ENCODE data around the gene SELENOM. TPM values are rescaled to one million over a fixed set of nuclear protein-coding genes. Genes with fewer than 3 reads are reported as not detected.
"Not testable (repeated sequence)": the region's sequence is repeated elsewhere in the genome, so short reads cannot be mapped to it uniquely, and the experiment has no call there.

Gene SELENOM
- total RNA-seq, 1 donor from 2014 or later: 11.8 TPM

GRCh38 chr22:31134688-31135087 is 27.3 kb upstream of the SELENOM start:
- FAIRE-seq: no peak

DNA sequence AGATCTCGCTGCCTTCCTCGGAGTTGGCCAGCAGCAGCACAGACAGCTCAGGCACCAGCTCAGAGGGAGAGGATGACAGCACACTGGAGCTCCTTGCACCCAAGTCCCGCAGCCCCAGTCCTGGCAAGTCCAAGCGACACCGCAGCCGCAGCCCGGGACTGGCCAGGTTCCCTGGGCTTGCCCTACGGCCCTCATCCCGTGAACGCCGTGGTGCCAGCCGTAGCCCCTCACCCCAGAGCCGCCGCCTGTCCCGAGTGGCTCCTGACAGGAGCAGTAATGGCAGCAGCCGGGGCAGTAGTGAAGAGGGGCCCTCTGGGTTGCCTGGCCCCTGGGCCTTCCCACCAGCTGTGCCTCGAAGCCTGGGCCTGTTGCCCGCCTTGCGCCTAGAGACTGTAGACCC is 26.5 kb upstream of the SELENOM start:
- no peak for FAIRE-seq

More at GRCh38 chr22:31134688-31135087, 27.3 kb upstream of the SELENOM start:
- DNase-seq (ENCODE audit: low spot score in 2 of 2): peak; percentile 12

DNA sequence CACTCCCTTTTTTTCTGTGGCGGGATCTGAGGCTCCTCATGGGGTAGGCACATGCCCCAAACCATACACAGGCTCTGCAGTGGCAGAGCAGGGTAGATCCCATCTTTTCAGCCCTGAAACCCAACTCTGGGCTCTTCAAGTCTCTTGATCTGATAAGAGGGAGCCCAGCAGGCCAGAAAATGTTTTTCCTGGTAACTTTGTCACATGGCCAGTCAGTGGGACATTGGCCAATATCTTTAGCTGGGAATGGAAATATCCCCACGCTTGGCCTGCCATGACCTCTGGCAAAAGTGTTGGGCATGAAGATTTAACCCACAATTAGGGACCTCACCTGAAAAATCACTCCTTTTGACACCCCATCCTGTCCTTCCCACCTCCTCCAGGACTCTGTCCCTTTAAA is 23.5 kb upstream of the SELENOM start:
- DNase-seq (ENCODE audit: low spot score in 2 of 2): no peak
- FAIRE-seq: no peak

More for the DNA sequence above, 26.5 kb upstream of the SELENOM start:
- DNase-seq (ENCODE audit: low spot score in 2 of 2): peak; percentile 3 to 11

- no peak for DNase-seq (ENCODE audit: low spot score in 2 of 2)
- no peak for FAIRE-seq
These were observed 20.8 kb upstream of the SELENOM start for GRCh38 chr22:31128156-31128555.

DNA sequence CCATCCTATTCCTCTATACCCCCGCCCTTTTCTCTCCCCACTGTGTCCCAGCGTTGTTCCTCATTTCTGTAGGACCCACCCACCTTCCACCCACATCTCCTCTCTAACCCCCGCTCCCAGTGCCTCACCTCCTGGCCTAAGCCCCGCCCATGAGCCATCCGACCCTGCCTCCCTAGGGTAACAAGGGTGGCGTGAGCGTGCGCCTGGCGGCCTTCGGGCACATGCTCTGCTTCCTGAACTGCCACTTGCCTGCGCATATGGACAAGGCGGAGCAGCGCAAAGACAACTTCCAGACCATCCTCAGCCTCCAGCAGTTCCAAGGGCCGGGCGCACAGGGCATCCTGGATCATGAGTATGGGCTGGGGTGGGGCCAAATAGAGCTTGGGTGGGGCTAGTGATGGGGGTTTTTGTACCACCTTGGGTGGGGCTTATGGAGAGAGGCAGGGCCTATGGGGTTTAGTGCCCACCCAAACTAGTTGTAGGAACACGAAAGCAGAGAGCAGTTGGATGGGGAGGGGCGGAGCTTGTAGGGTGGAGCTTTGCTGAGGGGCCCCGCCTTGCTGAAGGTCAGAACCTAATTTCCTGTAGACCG is 19.9 kb upstream of the SELENOM start:
- FAIRE-seq (no peak), DNase-seq (ENCODE audit: low spot score in 2 of 2) (no peak)

DNA sequence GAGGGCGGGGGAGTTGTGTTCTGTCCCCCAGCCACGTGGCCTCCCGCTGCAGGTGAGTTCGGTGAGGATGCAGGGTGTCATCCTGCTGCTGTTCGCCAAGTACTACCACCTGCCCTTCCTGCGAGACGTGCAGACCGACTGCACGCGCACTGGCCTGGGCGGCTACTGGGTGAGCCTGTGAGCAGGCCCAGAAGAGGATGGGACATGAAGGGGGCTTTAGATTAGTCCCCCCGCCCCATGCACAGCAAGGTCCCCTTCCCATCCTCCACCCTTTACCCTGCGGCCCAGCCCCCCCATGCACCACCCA is 19.5 kb upstream of the SELENOM start:
- FAIRE-seq (no peak), DNase-seq (ENCODE audit: low spot score in 2 of 2) (no peak)

DNA sequence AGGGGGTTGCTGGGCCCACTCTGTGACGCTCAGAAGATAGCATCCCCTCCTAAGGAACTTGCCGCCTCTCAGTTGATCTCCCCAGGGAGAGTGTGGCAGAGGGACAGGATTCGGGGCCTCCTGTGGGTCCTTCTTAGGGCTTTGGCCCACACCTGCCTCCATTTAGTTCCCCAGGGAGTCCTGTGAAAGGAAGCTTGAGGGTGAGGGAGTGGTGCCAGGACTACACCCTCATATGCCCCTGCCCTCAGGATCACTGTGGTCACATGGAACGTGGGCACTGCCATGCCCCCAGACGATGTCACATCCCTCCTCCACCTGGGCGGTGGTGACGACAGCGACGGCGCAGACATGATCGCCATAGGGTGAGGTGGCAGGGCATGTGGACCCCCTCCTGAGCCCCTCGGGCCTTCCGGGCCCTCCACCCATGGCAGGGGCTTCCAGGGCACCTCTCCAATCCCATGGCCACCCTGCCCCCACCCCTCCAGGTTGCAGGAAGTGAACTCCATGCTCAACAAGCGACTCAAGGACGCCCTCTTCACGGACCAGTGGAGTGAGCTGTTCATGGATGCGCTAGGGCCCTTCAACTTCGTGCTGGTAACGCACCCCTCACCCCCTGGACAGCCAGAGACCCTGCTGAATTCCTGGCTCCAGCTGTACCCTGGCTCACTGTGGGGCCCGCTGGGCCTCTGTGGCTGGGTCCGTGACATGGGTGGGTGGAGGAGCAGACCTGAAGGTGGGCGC is 18.9 kb upstream of the SELENOM start:
- DNase-seq (ENCODE audit: low spot score in 2 of 2): no peak
- no peak for FAIRE-seq

DNA sequence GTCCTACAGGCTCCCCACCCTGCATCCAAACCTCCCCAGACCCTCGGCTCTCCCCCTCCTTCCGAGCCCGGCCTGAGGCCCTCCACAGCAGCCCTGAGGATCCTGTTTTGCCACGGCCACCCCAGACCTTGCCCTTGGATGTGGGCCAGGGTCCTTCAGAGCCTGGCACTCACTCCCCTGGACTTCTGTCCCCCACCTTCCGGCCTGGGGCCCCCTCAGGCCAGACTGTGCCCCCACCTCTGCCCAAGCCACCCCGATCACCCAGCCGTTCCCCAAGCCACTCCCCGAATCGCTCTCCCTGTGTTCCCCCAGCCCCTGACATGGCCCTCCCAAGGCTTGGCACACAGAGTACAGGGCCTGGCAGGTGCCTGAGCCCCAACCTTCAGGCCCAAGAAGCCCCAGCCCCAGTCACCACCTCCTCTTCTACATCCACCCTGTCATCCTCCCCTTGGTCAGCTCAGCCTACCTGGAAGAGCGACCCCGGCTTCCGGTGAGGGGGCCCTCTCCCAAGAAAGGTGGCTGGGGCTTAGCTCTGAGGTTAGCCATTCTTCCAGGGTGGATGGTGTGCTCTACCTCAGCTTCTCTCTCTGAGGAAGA is 18.3 kb upstream of the SELENOM start:
- no peak for FAIRE-seq
- DNase-seq (ENCODE audit: low spot score in 2 of 2): no peak

DNA sequence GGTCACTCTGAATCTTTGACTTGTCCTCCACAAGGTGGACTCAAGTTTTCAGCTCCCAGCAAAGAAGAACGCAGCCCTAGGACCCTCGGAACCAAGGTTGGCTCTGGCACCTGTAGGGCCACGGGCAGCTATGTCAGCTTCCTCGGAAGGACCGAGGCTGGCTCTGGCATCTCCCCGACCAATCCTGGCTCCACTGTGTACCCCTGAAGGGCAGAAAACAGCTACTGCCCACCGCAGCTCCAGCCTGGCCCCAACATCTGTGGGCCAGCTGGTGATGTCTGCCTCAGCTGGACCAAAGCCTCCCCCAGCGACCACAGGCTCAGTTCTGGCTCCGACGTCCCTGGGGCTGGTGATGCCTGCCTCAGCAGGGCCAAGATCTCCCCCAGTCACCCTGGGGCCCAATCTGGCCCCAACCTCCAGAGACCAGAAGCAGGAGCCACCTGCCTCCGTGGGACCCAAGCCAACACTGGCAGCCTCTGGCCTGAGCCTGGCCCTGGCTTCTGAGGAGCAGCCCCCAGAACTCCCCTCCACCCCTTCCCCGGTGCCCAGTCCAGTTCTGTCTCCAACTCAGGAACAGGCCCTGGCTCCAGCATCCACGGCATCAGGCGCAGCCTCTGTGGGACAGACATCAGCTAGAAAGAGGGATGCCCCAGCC is 17.6 kb upstream of the SELENOM start:
- DNase-seq (ENCODE audit: low spot score in 2 of 2) (no peak), FAIRE-seq (no peak)

DNA sequence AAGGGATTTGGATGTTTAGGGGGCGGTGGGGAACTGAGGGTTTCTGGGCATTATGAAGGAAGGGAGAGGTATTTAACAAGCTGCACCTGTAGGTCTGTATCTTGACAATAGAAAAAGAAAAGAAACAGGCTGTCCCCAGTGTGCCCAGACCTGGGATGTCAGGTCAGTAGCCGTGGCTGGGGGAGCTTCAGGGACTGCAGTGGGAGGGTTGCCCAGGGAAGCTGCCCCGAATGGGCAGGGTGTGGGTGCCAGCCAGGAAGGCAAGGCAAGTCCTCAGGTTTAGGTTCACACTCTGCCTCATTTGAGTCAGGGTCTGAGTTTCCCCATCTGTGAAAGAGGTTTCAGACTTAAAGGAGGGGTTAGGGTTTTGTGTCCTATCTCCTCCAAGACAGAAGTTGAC is 16.9 kb upstream of the SELENOM start:
- DNase-seq (ENCODE audit: low spot score in 2 of 2) (no peak), FAIRE-seq (no peak)

DNA sequence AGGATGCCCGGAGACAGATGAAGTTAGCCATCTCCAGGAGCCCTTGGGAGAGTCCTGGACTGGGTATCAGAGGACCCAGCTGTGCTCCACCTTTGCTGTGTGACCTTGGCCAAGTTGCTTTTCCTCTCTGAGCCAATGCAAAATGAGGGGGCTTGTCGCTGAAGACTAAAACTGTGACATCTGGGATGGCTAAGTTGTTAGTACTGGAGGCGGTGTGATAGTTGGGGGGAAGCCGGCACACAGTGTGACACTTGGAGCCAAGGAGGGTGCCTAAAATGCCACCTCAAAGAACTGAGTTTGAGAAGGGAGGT is 15.9 kb upstream of the SELENOM start:
- no peak for FAIRE-seq

GRCh38 chr22:31122532-31123291 is 15.3 kb upstream of the SELENOM start, which contains the start of gene INPP5J:
Gene INPP5J, plus strand, starts transcription at chr22:31122966. Its CDS starts 49 bp downstream, at chr22:31123015.
- FAIRE-seq (no peak), DNase-seq (ENCODE audit: low spot score in 2 of 2) (peak in 1 of 2 donors; percentile 78)

More for the DNA sequence above, 15.9 kb upstream of the SELENOM start:
- no peak for DNase-seq (ENCODE audit: low spot score in 2 of 2)

DNA sequence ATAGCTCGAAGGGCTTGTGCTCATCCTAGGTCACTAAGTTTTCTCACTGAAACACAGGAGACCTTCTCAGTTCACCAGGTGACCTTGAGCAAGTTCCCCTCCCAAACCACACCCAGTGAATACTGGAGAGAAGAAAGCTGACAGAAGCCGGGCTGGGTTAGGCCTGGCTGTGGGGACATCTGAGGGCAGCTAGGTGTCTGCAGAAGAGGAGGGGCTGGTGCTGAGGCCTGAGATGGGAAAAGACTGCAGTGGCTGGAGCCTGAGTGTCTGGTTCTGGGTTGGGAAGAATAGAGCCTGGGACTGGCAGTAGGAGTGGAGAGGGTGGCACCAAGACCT is 14.8 kb upstream of the SELENOM start:
- DNase-seq (ENCODE audit: low spot score in 2 of 2) (no peak), FAIRE-seq (no peak)

DNA sequence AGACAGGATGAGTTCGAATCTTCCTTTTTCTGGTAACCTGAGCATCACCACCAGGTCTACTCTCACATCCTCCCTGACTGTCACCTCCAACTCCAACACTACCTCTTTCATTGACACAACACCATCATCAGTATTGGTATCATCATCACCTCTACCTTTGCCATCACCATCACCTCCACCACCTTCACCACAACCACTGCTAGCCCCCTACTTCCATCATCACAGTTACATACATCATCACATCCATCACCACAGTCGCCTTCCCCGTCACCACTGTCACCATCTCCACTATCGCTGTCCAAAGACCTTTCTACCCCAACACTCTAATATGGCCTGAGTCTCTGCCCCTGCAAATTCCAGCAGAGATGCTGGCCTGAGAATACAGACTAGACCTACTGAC is 14.0 kb upstream of the SELENOM start:
- DNase-seq (ENCODE audit: low spot score in 2 of 2): no peak
- no peak for FAIRE-seq

- FAIRE-seq (no peak), DNase-seq (ENCODE audit: low spot score in 2 of 2) (no peak)
These were observed 13.3 kb upstream of the SELENOM start for GRCh38 chr22:31120642-31121041.

- DNase-seq (ENCODE audit: low spot score in 2 of 2): no peak
- FAIRE-seq: no peak
These were observed 12.9 kb upstream of the SELENOM start for GRCh38 chr22:31120230-31120629.

DNA sequence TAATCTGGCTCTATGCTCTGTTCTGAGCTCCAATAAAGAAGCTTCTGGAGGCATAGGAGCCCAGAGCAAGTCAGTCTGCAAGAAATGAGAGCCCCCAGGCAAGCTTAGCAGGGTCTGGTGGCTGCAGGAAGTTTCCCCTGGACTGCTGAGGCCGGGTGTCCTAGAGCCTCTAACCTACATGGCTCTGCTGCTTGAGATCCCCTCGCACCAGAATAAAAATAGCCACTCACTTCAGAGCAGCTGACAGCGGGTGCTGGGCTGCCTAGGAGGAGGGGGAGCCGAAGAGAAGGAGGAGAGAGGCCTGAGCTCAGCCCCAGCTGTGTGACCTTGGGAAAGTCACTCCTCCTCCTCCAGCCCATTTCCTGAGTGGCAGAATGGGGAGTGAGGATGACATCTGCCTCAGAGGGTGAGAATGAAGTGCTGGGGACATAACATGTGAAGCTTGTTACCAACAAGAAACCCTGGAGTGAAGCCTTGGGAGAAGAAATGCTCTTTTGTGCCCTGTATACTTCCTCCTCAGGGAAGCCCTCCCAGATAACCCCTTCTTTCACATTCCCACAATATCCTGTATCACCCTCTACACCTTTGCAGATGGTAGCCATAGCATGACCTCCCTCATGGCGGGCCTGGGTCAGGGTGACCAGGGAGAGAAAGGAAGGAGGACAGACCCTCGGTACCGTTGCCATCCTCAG is 11.8 kb upstream of the SELENOM start:
- FAIRE-seq (no peak), DNase-seq (ENCODE audit: low spot score in 2 of 2) (no peak)

DNA sequence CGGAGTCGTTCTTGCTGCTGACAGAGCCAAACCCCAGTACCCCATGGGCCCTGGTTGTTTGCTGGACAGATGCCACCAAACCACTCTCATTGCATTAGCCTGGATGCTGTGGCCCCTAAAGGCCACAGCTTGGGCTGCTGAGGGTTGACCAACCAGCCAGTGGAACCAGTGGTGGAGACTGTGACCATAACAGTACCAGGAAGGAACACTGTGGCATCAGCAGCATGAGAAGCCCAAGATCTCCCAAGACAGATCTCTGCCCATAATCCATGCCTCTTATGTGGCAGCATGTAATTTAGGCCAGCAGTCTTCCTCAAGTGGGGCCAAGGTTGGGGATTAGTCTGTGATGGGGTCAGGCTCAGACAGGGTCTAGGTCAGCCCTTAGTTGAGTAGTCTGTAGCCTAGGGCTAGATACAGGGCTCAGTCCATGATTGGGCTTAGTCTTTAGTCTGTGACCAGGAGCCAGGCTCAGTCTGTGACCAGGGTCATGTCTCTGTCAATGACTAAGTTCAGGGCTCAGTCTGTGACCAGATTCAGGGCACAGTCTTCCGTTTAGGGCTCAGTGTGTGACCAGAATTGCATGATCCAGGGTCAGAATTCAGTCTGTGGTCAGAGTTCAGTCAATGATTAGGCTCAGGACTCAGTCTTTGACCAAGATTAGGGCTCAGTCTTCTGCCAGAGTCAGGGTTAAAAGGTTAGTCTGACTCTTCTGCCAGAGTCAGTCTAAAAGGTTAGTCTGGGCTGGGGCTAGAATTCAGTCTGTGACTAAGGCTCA is 10.9 kb upstream of the SELENOM start:
- FAIRE-seq: no peak
- DNase-seq (ENCODE audit: low spot score in 2 of 2): no peak

DNA sequence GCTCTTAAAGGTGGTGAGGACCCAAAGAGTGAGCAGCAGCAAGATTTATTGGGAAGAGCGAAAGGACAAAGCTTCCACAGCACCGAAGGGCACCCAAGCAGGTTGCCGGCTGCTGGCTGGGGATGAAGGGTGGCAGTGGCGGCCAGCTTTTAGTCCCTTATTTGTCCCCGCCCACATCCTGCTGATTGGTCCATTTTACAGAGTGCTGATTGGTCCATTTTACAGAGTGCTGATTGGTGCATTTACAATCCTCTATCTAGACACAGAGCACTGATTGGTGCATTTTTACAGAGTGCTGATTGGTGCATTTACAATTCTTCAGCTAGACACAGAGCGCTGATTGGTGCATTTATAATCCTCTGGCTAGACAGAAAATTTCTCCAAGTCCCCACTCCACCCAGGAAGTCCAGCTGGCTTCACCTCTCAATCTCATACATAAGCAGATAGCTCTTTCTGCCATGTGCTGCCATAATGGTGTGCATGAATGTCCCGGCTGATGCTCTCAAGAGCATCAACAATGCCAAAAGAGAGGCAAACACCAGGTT is 5.3 kb upstream of the SELENOM start:
- not testable (repeated sequence) for FAIRE-seq; DNase-seq (ENCODE audit: low spot score in 2 of 2)
